ENCODE measurements around the gene GLMP. TPM values are rescaled to one million over a fixed set of nuclear protein-coding genes. Genes with fewer than 3 reads are reported as not detected.

Gene GLMP
- total and polyA plus RNA-seq, 2 of the 13 experiments (the other 11 are each of a cell fraction or from before 2014, with no cell fraction given), result 44.6 to 75.8 TPM

DNA sequence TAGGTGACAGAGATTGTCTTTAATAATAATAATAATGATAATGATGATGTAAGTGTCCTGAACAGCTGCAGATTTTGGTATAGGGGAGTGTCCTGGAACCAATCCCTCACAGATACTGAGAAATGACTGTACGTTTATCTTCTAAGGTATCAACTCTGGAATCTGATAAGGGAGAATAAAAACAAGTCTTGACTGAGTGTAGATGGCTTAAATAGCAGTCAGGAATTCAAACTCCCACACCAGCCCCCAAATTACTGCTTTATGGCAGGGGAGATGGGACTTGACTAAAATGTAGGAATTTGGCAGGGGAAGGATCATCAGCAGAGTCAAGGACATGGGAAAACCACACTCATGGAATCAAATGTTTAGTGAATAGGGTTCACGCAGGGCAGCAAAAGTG lies 9.7 kb upstream of the GLMP start:
- Histone ChIP-seq H4K20me1 (ENCODE audit: insufficient read depth, low read length) (no peaks in the 10 kb centered on the region), H3K79me2 (ENCODE audit: insufficient read depth, low read length) (no peaks in the 10 kb centered on the region), H3K4me2 (ENCODE audit: low read depth, low read length) (no peak overlapping the region), H3K27me3 (ENCODE audit: control insufficient read depth in 1 of 2, insufficient read depth in 2 of 2, low read length in 2 of 2) (no peaks in the 10 kb centered on the region), H3K4me1 (ENCODE audit: insufficient read depth, low read length) (peaks cover 10% of the 10 kb centered on the region), H3K27ac (ENCODE audit: extremely low read length, insufficient read depth, low read length) (no peak overlapping the region), H3K4me3 (replicated peaks in 1 of 3; ENCODE audit: insufficient read depth in 1 of 3, low read depth in 2 of 3, low read length in 3 of 3) (no peak overlapping the region), H3K9me3 (ENCODE audit: low read length) (no peaks in the 10 kb centered on the region), H2AFZ (ENCODE audit: low read length) (no peak overlapping the region), H3K36me3 (replicated peaks in 1 of 2; ENCODE audit: control insufficient read depth in 1 of 2, insufficient read depth in 2 of 2, low read length in 2 of 2) (peaks cover 10 to 29% of the 10 kb centered on the region in 2 experiments; a peak in 4 of 5 replicates), H3K9ac (ENCODE audit: insufficient read depth, low read depth, low read length) (no peak overlapping the region)
- TF ChIP-seq, protein P1, sequence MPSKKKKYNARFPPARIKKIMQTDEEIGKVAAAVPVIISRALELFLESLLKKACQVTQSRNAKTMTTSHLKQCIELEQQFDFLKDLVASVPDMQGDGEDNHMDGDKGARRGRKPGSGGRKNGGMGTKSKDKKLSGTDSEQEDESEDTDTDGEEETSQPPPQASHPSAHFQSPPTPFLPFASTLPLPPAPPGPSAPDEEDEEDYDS (CRISPR knock-in tag; IDR thresholded peaks at IDR 0.05), result no peak
- TF ChIP-seq, protein P2, sequence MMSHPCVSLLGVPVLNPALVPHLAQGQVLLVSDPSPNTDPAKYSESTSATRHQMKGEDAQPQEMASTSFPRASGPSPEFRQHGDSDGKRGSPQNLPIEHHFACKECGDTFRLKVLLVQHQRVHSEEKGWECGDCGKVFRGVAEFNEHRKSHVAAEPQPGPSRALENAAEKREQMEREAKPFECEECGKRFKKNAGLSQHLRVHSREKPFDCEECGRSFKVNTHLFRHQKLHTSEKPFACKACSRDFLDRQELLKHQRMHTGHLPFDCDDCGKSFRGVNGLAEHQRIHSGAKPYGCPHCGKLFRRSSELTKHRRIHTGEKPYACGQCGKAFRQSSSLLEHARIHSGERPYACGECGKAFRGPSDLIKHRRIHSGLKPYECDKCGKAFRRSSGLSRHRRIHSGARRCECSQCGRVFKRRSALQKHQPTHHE (CRISPR knock-in tag; IDR thresholded peaks at IDR 0.05; ENCODE audit: borderline replicate concordance), result no peak
- TF ChIP-seq MTA3 (CRISPR knock-in tag; IDR thresholded peaks at IDR 0.05), result no peak
- TF ChIP-seq ZNF225 (CRISPR knock-in tag; IDR thresholded peaks at IDR 0.05), result no peak
- TF ChIP-seq, protein P3, sequence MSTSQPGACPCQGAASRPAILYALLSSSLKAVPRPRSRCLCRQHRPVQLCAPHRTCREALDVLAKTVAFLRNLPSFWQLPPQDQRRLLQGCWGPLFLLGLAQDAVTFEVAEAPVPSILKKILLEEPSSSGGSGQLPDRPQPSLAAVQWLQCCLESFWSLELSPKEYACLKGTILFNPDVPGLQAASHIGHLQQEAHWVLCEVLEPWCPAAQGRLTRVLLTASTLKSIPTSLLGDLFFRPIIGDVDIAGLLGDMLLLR (CRISPR knock-in tag; IDR thresholded peaks at IDR 0.05), result no peak
- FAIRE-seq, result no peak
- POLR2A ChIA-PET, result interaction anchor here (1.1 kb wide), 1 partner anchor 9 kb away, joined by 3 read pairs; no protein-coding TSS in a partner anchor
- 100% methylated on average over 2 of the region's 2 CpGs for WGBS (ENCODE audit: low lambda C conversion rate)
- CTCF ChIA-PET (ENCODE audit: low intra/inter-chr PET ratio, low total read pairs), result no interaction called here
- in situ Hi-C loops (cut with HindIII; ENCODE audit: extremely low pct_ligation_motif_present, low pct_unique_long_range_greater_than_20kb), result no loop called here
- BruUV-seq (replicated peaks), result no TSS peak
- intact Hi-C loops (cut with micrococcal nuclease; ENCODE audit: unreplicated experiment), result no loop called here
- DNase-seq (ENCODE audit: low spot score), result no peak
- no peak for ATAC-seq

DNA sequence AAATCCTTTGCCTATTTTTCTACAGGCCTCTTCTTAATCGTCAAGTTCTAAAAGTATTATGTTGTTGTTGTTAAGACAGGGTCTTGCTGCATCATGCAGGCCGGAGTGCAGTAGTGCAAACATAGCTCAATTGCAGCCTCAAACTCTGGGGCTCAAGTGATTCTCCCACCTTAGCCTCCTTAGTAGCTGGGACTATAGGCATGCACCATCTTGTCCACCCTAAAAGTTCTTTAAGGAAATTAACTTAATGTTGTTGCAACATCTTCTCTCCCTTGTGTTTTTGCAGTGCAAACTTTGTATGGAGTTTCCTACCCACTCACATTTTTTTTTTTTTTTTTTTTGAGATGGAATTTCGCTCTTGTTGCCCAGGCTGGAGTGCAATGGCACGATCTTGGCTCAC lies 7.8 kb upstream of the GLMP start:
- FAIRE-seq, result no peak
- intact Hi-C loops (cut with micrococcal nuclease; ENCODE audit: unreplicated experiment) (no loop called here), in situ Hi-C loops (cut with HindIII; ENCODE audit: extremely low pct_ligation_motif_present, low pct_unique_long_range_greater_than_20kb) (no loop called here)
- H3K4me2 ChIP-seq (ENCODE audit: low read depth, low read length), result no peak overlapping the region
- TF ChIP-seq, protein P1 (CRISPR knock-in tag; IDR thresholded peaks at IDR 0.05), result no peak
- TF ChIP-seq GZF1 (CRISPR knock-in tag; IDR thresholded peaks at IDR 0.05), result no peak
- no peak for TF ChIP-seq TAF15 (IDR thresholded peaks at IDR 0.05; ENCODE audit: low read depth, low read length, poor library complexity, severe bottlenecking)
- H3K79me2 ChIP-seq (ENCODE audit: insufficient read depth, low read length), result no peaks in the 10 kb centered on the region
- ChIA-PET CTCF (ENCODE audit: low intra/inter-chr PET ratio, low total read pairs) (no interaction called here), POLR2A (interaction anchor here (1.5 to 1.6 kb wide), 2 partner anchors 12 to 21 kb away, joined by 5 to 9 read pairs; partner anchors contain the start of gene SMG5)
- no TSS peak for BruUV-seq (replicated peaks)
- H3K36me3 ChIP-seq (replicated peaks in 1 of 2; ENCODE audit: control insufficient read depth in 1 of 2, insufficient read depth in 2 of 2, low read length in 2 of 2), result peaks cover 5 to 10% of the 10 kb centered on the region in 2 experiments; a peak in 4 of 5 replicates
- H3K9ac ChIP-seq (ENCODE audit: insufficient read depth, low read depth, low read length), result no peak overlapping the region
- H4K20me1 ChIP-seq (ENCODE audit: insufficient read depth, low read length), result no peaks in the 10 kb centered on the region
- peaks cover 10% of the 10 kb centered on the region for H3K4me1 ChIP-seq (ENCODE audit: insufficient read depth, low read length)
- no peak for DNase-seq (ENCODE audit: low spot score)
- no peak overlapping the region for H3K4me3 ChIP-seq (replicated peaks in 1 of 3; ENCODE audit: insufficient read depth in 1 of 3, low read depth in 2 of 3, low read length in 3 of 3)
- no peaks in the 10 kb centered on the region for H3K9me3 ChIP-seq (ENCODE audit: low read length)
- no peak overlapping the region for H2AFZ ChIP-seq (ENCODE audit: low read length)
- no peak overlapping the region for H3K27ac ChIP-seq (ENCODE audit: extremely low read length, insufficient read depth, low read length)
- no peak for ATAC-seq
- 97% methylated on average over 4 of the region's 4 CpGs for WGBS (ENCODE audit: low lambda C conversion rate)
- H3K27me3 ChIP-seq (ENCODE audit: control insufficient read depth in 1 of 2, insufficient read depth in 2 of 2, low read length in 2 of 2), result no peaks in the 10 kb centered on the region
